EH (cell line): ENCODE measurements around the gene ATG16L1.

Experiments used
- DNase-seq: peaks from one replicate; pipeline ENCODE4 v3.0.0-alpha.2; 2015; ENCODE audit warnings: low read depth

Gene ATG16L1

DNA sequence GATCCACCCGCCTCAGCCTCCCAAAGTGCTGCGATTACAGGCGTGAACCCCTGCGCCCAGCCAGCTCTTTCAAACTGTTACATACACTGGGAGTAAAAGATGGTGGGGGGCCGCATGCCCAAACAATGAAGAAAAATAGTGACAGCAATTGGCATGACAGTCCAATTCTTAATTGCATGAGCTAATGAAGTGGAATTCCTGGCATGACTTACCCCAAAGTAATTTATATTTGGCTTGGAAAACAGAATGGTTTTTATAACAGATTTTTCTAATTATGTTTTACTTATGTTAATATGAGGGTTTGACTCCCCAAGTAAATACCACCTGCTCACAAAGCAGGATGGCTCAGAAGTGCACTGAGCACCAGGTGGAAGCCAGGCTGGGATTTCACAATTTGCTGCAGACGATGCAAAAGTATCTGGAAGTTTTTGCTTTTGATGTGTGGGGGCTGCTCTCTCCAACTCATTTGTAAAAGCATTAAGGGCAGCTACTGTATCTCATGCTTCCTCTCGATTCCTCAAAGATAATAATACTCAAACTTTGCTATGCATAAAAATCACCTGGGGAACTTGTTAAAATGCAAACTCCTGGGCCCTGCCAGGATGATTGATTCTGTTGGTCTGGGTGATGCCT is 24.0 kb upstream of the ATG16L1 start:
- no peak for DNase-seq

DNA sequence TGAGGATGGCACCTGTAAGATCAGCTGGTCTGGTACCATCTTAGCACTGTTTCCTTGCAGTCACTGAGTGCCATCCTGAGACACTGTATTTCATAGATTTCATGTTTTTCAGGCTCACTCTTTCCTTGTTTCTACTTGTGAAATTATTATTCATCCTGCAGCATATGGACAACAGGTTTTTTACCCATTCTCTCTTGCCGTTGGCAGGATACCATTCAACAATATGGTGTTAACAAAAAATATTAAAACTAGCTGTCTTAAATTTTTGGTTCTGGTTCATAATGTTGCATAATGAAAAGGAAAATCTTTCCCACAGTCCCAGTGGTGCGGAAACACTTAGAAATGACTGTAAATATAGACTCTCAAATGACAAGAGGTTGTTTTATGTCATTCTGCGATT is 23.1 kb upstream of the ATG16L1 start:
- DNase-seq, result no peak

- DNase-seq, result no peak
These were observed 17.7 kb upstream of the ATG16L1 start for GRCh38 chr2:233233618-233234230.

DNA sequence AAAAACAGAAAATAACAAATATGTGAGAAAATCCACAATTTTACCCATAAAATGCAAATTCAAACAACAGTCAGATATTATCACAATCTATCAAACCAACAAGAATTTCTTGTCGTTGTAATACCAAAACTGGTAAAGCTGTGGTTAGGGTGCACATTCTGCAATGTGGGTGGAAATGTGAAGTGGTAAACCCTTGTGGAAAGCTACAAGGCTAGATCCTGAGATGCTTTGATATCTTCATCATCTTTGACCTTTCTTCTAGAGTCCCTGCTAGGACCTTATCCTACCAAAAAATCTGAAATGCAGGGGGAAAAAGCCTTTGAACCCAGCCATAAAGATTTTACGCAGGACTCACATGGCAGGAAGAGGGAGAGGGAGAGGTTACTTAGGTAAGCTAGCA is 17.2 kb upstream of the ATG16L1 start:
- DNase-seq, result no peak

DNA sequence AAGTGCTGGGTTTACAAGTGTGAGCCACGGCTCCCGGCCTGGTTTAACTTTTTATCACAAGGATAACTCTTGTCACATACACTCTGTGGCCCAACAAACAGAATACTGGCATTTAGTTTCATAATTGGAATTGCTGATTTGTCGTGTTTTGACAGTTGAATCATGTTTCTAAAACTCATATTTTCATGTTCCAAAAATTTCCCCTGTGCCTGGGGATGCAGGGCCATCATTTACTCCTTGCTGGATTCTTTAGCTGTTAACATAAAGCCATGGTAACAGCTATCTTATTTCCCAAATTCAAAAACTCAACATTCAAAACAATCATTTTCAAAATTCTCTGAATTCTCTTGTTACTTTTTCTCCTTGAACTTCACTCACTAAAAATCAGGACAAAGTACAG is 16.5 kb upstream of the ATG16L1 start:
- DNase-seq, result no peak

DNA sequence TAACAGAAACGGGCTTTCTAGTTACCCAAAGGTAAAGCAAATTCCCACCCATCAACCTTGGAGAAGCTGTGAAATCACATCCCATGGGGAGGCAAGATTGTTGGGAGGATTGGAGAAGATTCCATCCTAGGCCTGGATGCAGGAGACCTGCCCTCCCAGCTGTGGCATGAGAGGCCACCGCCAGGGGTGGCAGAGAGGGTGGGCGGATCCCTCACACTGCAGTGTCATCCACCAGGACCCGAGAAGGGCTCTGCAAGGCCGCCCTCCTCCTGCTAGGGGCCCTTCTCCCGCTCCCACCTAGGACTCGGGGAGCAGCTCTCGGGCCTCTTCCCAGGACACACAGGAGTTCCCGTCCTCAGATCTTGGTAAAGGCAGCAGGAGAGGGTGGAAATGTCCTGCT is 15.5 kb upstream of the ATG16L1 start:
- DNase-seq, result no peak

DNA sequence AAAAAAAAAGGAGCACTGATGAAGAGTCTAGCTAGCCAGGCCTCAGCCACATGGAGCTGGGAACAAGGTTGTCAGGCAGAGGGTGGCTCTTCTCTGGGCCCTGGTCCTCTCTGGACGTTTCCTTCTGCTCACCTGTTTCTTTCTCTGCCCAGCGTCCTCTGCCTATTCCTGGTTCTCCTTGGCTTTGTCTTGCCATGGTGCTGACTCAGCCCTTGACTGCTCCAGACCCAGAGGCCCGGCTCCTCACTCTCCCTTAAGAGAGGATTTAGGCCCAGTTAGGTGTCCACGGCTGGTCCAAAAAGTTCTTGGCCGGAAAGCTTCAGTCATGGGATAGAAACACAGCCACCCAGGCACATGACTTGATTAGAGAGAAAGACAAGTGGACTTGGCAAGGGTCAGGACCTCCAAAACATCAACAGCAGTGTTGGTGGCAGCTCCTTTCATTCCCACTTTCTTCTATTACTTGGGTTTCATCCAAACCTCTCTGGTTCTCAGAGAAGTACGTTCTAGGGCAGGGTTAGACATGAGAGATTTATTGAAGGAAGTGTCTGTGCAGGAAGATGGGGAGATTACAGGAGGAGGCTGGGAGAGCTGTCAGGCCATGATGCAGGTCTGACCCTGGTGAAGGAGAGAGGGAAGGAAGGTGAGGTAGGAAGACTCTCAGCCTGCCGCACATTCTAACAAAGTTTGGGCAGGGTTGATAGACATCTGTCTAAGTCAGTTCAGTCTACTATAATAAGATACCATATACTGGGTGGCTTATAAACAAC is 14.5 kb upstream of the ATG16L1 start:
- no peak for DNase-seq

DNA sequence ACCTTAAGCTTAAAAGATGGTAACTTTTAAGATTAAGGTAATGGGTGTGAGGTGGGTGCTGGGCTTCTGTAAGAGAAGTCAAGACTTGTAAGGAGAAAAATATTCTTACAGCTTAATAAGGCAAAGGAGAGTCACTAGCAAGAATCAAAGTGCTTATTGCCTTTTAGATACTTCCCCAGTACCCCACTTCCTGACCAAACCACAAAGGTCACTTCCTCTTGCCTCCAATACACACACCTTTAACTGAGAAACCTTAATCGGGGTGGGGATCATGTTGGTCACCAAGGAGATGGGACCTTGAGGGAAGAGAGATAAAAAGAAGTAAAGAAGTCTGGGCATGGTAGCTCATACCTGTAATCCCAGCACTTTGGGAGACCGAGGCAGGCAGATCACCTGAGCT is 10.6 kb upstream of the ATG16L1 start:
- DNase-seq, result no peak

- DNase-seq, result no peak
These were observed 9.7 kb upstream of the ATG16L1 start for GRCh38 chr2:233241803-233242202.

GRCh38 chr2:233242231-233242927 is 9.1 kb upstream of the ATG16L1 start:
- no peak for DNase-seq

- no peak for DNase-seq
These were observed 8.1 kb upstream of the ATG16L1 start for GRCh38 chr2:233243348-233243747.

DNA sequence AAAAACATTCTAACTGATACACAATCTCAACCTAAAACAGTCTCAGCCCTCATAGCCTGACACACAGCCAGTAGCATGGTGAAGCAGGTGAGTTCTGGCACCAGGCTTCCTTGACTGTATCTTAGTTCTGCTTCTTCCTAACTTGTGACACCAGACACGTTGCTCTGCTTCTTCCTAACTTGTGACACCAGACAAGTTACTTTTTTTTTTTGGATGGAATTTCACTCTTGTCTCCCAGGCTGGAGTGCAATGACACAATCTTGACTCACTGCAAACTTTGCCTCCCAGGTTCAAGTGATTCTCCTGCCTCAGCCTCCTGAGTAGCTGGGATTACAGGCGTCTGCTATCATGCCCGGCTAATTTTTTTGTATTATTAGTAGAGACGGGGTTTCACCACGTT is 6.7 kb upstream of the ATG16L1 start:
- DNase-seq, result peak; percentile 39

DNA sequence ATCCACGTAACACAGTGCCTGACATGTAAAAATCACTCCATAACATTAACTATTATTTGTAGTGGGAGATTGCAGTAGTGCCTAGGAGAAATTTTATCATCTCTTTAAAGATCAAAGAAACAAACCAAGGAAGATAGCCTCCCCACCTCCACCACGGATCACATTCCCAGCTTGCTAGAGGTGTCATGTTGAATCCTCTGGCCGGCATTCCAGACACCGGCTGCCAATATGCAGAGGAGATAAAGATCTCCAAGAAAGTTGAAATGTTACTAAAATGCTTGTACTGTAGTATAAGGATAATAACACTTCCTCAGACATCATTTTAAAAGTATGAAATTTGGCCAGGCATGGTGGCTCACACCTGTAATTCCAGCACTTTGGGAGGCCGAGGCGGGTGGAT is 6.1 kb upstream of the ATG16L1 start:
- DNase-seq, result peak; percentile 14

- DNase-seq, result no peak
These were observed 4.4 kb upstream of the ATG16L1 start for GRCh38 chr2:233247116-233247515.

GRCh38 chr2:233247744-233248143 is 3.7 kb upstream of the ATG16L1 start:
- DNase-seq, result peak; percentile 36

DNA sequence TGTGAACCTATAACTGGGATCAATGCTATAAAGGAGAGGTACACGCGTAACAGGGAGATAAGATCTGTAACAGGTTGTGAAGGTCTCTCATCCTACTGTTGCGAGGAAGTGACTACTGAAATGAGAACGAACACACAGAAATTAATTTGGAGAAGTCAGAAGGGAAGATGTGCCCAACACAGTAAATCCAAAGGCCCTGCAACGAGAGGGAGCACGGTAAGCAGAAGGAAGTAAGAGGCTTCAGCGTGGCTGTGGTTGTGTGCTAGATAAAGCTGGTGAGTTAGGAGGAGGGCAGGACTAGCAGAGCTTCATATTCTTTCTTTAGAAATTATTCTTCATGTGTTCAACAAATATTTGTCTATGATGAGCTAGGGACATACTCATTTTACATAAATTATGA is 2.5 kb upstream of the ATG16L1 start:
- DNase-seq, result no peak

GRCh38 chr2:233250568-233250967 is 905 bp upstream of the ATG16L1 start:
- DNase-seq, result no peak

GRCh38 chr2:233250985-233251305 is 528 bp upstream of the ATG16L1 start:
- no peak for DNase-seq

GRCh38 chr2:233252227-233252626 is 754 bp downstream of the ATG16L1 start:
- peak; percentile 14 for DNase-seq

GRCh38 chr2:233255151-233255550 is 3.7 kb downstream of the ATG16L1 start:
- DNase-seq, result no peak

DNA sequence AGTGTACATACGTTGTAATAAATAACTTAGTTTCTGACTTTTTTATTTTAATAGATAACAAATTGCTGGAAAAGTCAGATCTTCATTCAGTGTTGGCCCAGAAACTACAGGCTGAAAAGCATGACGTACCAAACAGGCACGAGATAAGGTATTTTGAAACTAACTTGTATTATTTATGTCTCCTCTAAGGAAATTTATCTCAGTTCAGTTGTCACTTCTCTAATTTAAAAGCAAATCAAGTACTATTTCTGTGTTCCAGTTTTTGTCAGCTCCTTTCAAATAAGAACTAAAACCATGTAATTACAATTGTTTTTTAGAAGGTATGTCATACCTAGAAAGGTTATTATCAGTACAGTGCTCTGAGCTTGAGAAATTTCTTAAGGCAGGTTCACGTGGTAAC is 4.6 kb downstream of the ATG16L1 start:
- no peak for DNase-seq

DNA sequence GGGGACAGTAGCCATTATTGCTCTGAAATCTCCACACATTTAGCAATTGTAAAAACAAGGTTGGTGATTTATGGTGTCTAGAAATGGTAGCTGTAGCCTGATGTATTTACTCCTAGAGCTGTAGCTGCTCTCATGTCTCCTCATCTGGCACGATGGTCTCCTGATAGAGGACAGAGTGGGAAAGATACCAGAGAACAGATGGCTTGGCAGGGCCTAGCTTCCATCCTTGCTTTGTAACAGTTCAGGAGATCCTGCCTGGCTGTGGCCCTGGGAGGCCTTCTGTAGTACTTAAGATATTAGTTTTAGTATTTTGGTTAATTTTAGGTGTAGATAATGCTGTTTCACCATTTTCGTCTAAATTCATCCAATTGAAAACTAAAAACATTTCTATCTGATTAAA is 6.7 kb downstream of the ATG16L1 start:
- no peak for DNase-seq

DNA sequence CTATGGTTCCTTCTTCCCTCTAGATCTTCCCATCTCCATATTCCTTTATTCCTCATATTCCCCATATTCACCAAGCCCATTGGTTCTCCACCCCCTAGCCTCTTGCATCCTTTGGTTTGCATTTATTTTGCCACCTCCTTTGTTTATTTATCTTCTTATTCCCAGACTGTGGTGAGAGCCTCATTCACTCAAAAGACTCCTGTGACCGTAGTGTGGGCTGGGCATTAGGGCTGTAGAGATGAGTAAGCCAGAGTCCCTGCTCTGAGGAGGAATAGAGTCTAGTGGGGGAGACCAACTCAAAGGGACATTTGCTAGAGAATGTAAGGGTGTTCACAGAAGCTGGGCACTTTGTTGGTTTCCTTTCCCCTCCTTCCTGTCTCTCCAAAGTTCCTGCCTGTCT is 8.3 kb downstream of the ATG16L1 start:
- peak; percentile 46 for DNase-seq
